Activated naive CD4-positive, alpha-beta T cell treated with anti-CD3 and anti-CD28 coated beads, Interleukin-2, amount 50 U/mL, for 72 hours (primary cell): ENCODE results near the gene SLC25A46. TPM values are rescaled to one million over a fixed set of nuclear protein-coding genes. Genes with fewer than 3 reads are reported as not detected.
A peak's percentile ranks its signal among the peaks of the same experiment; 100 is the strongest.
"Not testable (repeated sequence)": the region's sequence is repeated elsewhere in the genome, so short reads cannot be mapped to it uniquely, and the experiment has no call there.

Source experiments
- ATAC-seq, 2 donors: fragments of 150-1000 bp; cut with Tn5 transposase; 2 replicates each; pipeline ENCODE4 v1.10.0; 2021; ENCODE audit warnings: mild to moderate bottlenecking in 2 of 2, moderate library complexity in 2 of 2
- DNase-seq, 2 donors: peaks; one replicate each; pipeline ENCODE4 v3.0.0; 2021 to 2022; ENCODE audit warnings: low spot score in 2 of 2
- H3K27ac Mint-ChIP-seq, 2 donors: one replicate each; pipeline ENCODE4 v1.8.0; 2022; ENCODE audit warnings: mild to moderate bottlenecking in 2 of 2, mixed read lengths in 2 of 2
- H3K36me3 Mint-ChIP-seq, 2 donors: one replicate each; pipeline ENCODE4 v1.8.0; 2022; ENCODE audit warnings: mixed read lengths in 2 of 2
- H3K9me3 Mint-ChIP-seq, 2 donors: one replicate each; pipeline ENCODE4 v1.8.0; 2022; ENCODE audit warnings: mixed read lengths in 2 of 2
- total RNA-seq, 2 donors: library from RNA; stranded (reverse); gene quantifications; one replicate each; pipeline ENCODE4 v1.2.3, GENCODE V29; 2022

Gene SLC25A46
- total RNA-seq, result 10 to 100 TPM; 28.1 to 49.6 TPM

GRCh38 chr5:110738812-110739651 lies at the start of gene SLC25A46:
Gene SLC25A46 (plus strand): TSS chr5:110739007. CDS start chr5:110739120, 113 bp downstream.
- H3K9me3 Mint-ChIP-seq, result no peaks in the 10 kb centered on the region
- peak within 1 kb of the TSS; percentile 96 for H3K27ac Mint-ChIP-seq
- ATAC-seq (peak; percentile 95 to 97), DNase-seq (peak; percentile 82 to 86)
- peaks cover 8 to 24% of the 10 kb centered on the region in 2 donors for H3K36me3 Mint-ChIP-seq

- not testable (repeated sequence) for H3K27ac Mint-ChIP-seq, ATAC-seq, H3K9me3 Mint-ChIP-seq, H3K36me3 Mint-ChIP-seq, DNase-seq
These were observed 48.2 kb upstream of the SLC25A46 start for GRCh38 chr5:110690587-110690986.

GRCh38 chr5:110692669-110693068 lies 46.1 kb upstream of the SLC25A46 start:
- DNase-seq, H3K9me3 Mint-ChIP-seq: not testable (repeated sequence)

GRCh38 chr5:110702300-110702699 lies 36.5 kb upstream of the SLC25A46 start:
- H3K27ac Mint-ChIP-seq, result no peak overlapping the region
- no peak for DNase-seq
- H3K9me3 Mint-ChIP-seq, result no peaks in the 10 kb centered on the region
- no peaks in the 10 kb centered on the region for H3K36me3 Mint-ChIP-seq
- no peak for ATAC-seq

More at GRCh38 chr5:110692669-110693068, 46.1 kb upstream of the SLC25A46 start:
- not testable (repeated sequence) for H3K36me3 Mint-ChIP-seq, H3K27ac Mint-ChIP-seq, ATAC-seq

- no peak overlapping the region for H3K27ac Mint-ChIP-seq
- no peaks in the 10 kb centered on the region for H3K9me3 Mint-ChIP-seq
- ATAC-seq (no peak), DNase-seq (no peak)
- H3K36me3 Mint-ChIP-seq, result no peaks in the 10 kb centered on the region
These were observed 36.1 kb upstream of the SLC25A46 start for GRCh38 chr5:110702704-110703103.

- DNase-seq (no peak), ATAC-seq (no peak)
- H3K9me3 Mint-ChIP-seq, result no peaks in the 10 kb centered on the region
- no peak overlapping the region for H3K27ac Mint-ChIP-seq
- peaks cover 0 to 5% of the 10 kb centered on the region in 2 donors for H3K36me3 Mint-ChIP-seq
These were observed 35.3 kb upstream of the SLC25A46 start for GRCh38 chr5:110703481-110703880.

GRCh38 chr5:110705349-110705748 lies 33.5 kb upstream of the SLC25A46 start:
- peaks cover 0 to 5% of the 10 kb centered on the region in 2 donors for H3K36me3 Mint-ChIP-seq
- DNase-seq, result no peak
- no peaks in the 10 kb centered on the region for H3K9me3 Mint-ChIP-seq
- ATAC-seq, result no peak
- H3K27ac Mint-ChIP-seq, result no peak overlapping the region

GRCh38 chr5:110707260-110707844 lies 31.5 kb upstream of the SLC25A46 start:
- Mint-ChIP-seq H3K27ac (no peak overlapping the region), H3K36me3 (peaks cover 0 to 5% of the 10 kb centered on the region in 2 donors), H3K9me3 (no peaks in the 10 kb centered on the region)
- no peak for DNase-seq
- no peak for ATAC-seq

GRCh38 chr5:110716247-110717245 lies 22.3 kb upstream of the SLC25A46 start:
- DNase-seq, result no peak
- H3K9me3 Mint-ChIP-seq, result no peaks in the 10 kb centered on the region
- H3K36me3 Mint-ChIP-seq, result no peaks in the 10 kb centered on the region
- H3K27ac Mint-ChIP-seq, result no peak overlapping the region
- ATAC-seq, result no peak

- no peaks in the 10 kb centered on the region for H3K9me3 Mint-ChIP-seq
- DNase-seq, result no peak
- H3K36me3 Mint-ChIP-seq, result no peaks in the 10 kb centered on the region
- no peak overlapping the region for H3K27ac Mint-ChIP-seq
- ATAC-seq, result no peak
These were observed 20.5 kb upstream of the SLC25A46 start for GRCh38 chr5:110718311-110718710.

- Mint-ChIP-seq H3K27ac (peak within 1 kb of the TSS in 1 of 2 donors; percentile 48), H3K36me3 (no peaks in the 10 kb centered on the region), H3K9me3 (no peaks in the 10 kb centered on the region)
- peak; percentile 57 to 71 for DNase-seq
- peak; percentile 100 for ATAC-seq
These were observed 12.4 kb upstream of the SLC25A46 start, which contains the start of gene TMEM232 for GRCh38 chr5:110726249-110727024. Gene TMEM232 (minus strand): TSS chr5:110726671. CDS start chr5:110667352, 59,319 bp downstream.

- H3K27ac Mint-ChIP-seq, result peak overlapping the region in 1 of 2 donors; percentile 48
- peaks cover 0 to 2% of the 10 kb centered on the region in 2 donors for H3K36me3 Mint-ChIP-seq
- ATAC-seq (peak; percentile 25 to 38), DNase-seq (no peak)
- no peaks in the 10 kb centered on the region for H3K9me3 Mint-ChIP-seq
These were observed 11.8 kb upstream of the SLC25A46 start for GRCh38 chr5:110727025-110727314.

- H3K27ac Mint-ChIP-seq, ATAC-seq, H3K9me3 Mint-ChIP-seq, DNase-seq: not testable (repeated sequence)
- H3K36me3 Mint-ChIP-seq, result peaks cover 0 to 10% of the 10 kb centered on the region in 2 donors
These were observed 7.3 kb upstream of the SLC25A46 start for GRCh38 chr5:110731499-110731898.

GRCh38 chr5:110734101-110734500 lies 4.7 kb upstream of the SLC25A46 start:
- no peak overlapping the region for H3K27ac Mint-ChIP-seq
- H3K36me3 Mint-ChIP-seq, result peaks cover 7 to 18% of the 10 kb centered on the region in 2 donors
- no peaks in the 10 kb centered on the region for H3K9me3 Mint-ChIP-seq
- no peak for ATAC-seq
- no peak for DNase-seq

- ATAC-seq (no peak), DNase-seq (no peak)
- peaks cover 18 to 21% of the 10 kb centered on the region in 2 donors for H3K36me3 Mint-ChIP-seq
- no peaks in the 10 kb centered on the region for H3K9me3 Mint-ChIP-seq
- no peak overlapping the region for H3K27ac Mint-ChIP-seq
These were observed 3.3 kb upstream of the SLC25A46 start for GRCh38 chr5:110735556-110735955.

- ATAC-seq, result no peak
- H3K9me3 Mint-ChIP-seq, result no peaks in the 10 kb centered on the region
- no peak overlapping the region for H3K27ac Mint-ChIP-seq
- no peak for DNase-seq
- H3K36me3 Mint-ChIP-seq, result peaks cover 18 to 21% of the 10 kb centered on the region in 2 donors
These were observed 2.1 kb upstream of the SLC25A46 start for GRCh38 chr5:110736753-110737152.
